Measurements from ENCODE around the gene SIGLEC11. TPM values are rescaled to one million over a fixed set of nuclear protein-coding genes. Genes with fewer than 3 reads are reported as not detected.

Gene SIGLEC11
- total RNA-seq, 1 experiment from 2014 or later = not detected

GRCh38 chr19:49931293-49932040 lies 29.5 kb downstream of the SIGLEC11 start:
- CTCF ChIA-PET = no interaction called here
- peak overlapping the region; percentile 92 for H3K27ac ChIP-seq (ENCODE audit: low read length)

GRCh38 chr19:49930483-49931011 lies 30.4 kb downstream of the SIGLEC11 start:
- H3K27me3 ChIP-seq (ENCODE audit: low read length) = no peaks in the 10 kb centered on the region
- no TSS peak for BruUV-seq (replicated peaks)
- H3K4me2 ChIP-seq (ENCODE audit: low read length) = peak overlapping the region; percentile 91
- peaks cover 12% of the 10 kb centered on the region for H3F3A ChIP-seq (ENCODE audit: low read length, unreplicated experiment)
- no peak for ATAC-seq
- peak; percentile 34 for DNase-seq
- peaks cover 36% of the 10 kb centered on the region for H3K36me3 ChIP-seq (ENCODE audit: low read depth, low read length)
- H2AFZ ChIP-seq (ENCODE audit: low read length) = no peak overlapping the region
- no peak overlapping the region for H3K9ac ChIP-seq (ENCODE audit: low read length)
- H3K79me2 ChIP-seq (ENCODE audit: low read length) = peaks cover 59% of the 10 kb centered on the region
- H3K4me1 ChIP-seq (ENCODE audit: insufficient read depth, low read length) = peaks cover 59% of the 10 kb centered on the region
- H3K4me3 ChIP-seq (ENCODE audit: low read length) = peak overlapping the region; percentile 81
- POLR2A ChIA-PET (ENCODE audit: unreplicated experiment) = interaction anchor here (0.6 kb wide), 1 partner anchor 20 kb away, joined by 3 read pairs; no protein-coding TSS in a partner anchor
- intact Hi-C loops (cut with micrococcal nuclease) = loop anchor here (10.0 kb wide), 1 partner anchor 94 kb away; the partner anchor contains the start of genes VRK3 and ZNF473
- no peak for TF ChIP-seq EZH2phosphoT487 (IDR thresholded peaks at IDR 0.05; ENCODE audit: borderline replicate concordance, low read length)
- no peak for TF ChIP-seq CTCF (conservative IDR thresholded peaks at IDR 0.05; ENCODE audit: low read depth, low read length)
- TF ChIP-seq EZH2 (IDR thresholded peaks at IDR 0.05; ENCODE audit: low read length, unreplicated experiment) = no peak
- H3K27ac ChIP-seq (ENCODE audit: low read length) = peak overlapping the region; percentile 92
- no peaks in the 10 kb centered on the region for H3K9me3 ChIP-seq (ENCODE audit: low read length)
- no peaks in the 10 kb centered on the region for H3K9me2 ChIP-seq (replicated peaks; ENCODE audit: low read length)
- peaks cover 13% of the 10 kb centered on the region; the same call in 1 of the 2 replicates for H4K20me1 ChIP-seq (ENCODE audit: low read length)
- CTCF ChIA-PET = no interaction called here

More at GRCh38 chr19:49931293-49932040, 29.5 kb downstream of the SIGLEC11 start:
- Histone ChIP-seq H3K9me2 (replicated peaks; ENCODE audit: low read length) (no peaks in the 10 kb centered on the region), H3K9me3 (ENCODE audit: low read length) (no peaks in the 10 kb centered on the region), H3K4me3 (ENCODE audit: low read length) (0 out of 2 replicates have a peak overlapping the region, but pooled peaks have one; percentile 2), H3K27me3 (ENCODE audit: low read length) (no peaks in the 10 kb centered on the region), H2AFZ (ENCODE audit: low read length) (no peak overlapping the region), H4K20me1 (ENCODE audit: low read length) (peaks cover 12% of the 10 kb centered on the region; the same call in 1 of the 2 replicates), H3K79me2 (ENCODE audit: low read length) (peaks cover 50% of the 10 kb centered on the region), H3K36me3 (ENCODE audit: low read depth, low read length) (peaks cover 33% of the 10 kb centered on the region), H3F3A (ENCODE audit: low read length, unreplicated experiment) (peaks cover 12% of the 10 kb centered on the region), H3K4me2 (ENCODE audit: low read length) (peak overlapping the region; percentile 91), H3K9ac (ENCODE audit: low read length) (no peak overlapping the region), H3K4me1 (ENCODE audit: insufficient read depth, low read length) (peaks cover 58% of the 10 kb centered on the region)
- intact Hi-C loops (cut with micrococcal nuclease) = loop anchor here (10.0 kb wide), 1 partner anchor 93 kb away; the partner anchor contains the start of genes VRK3 and ZNF473
- DNase-seq = no peak
- POLR2A ChIA-PET (ENCODE audit: unreplicated experiment) = interaction anchor here (0.7 kb wide), 1 partner anchor 1463 kb away, joined by 10 read pairs; no protein-coding TSS in a partner anchor
- TF ChIP-seq EZH2 (IDR thresholded peaks at IDR 0.05; ENCODE audit: low read length, unreplicated experiment) (no peak), EZH2phosphoT487 (IDR thresholded peaks at IDR 0.05; ENCODE audit: borderline replicate concordance, low read length) (no peak), CTCF (conservative IDR thresholded peaks at IDR 0.05; ENCODE audit: low read depth, low read length) (no peak)
- TSS peak; percentile 8 for BruUV-seq (replicated peaks)
- no peak for ATAC-seq

Data from PC-3 (cell line).